OCI-LY3 (cell line): Measurements from ENCODE around the gene TALDO1.
A peak's percentile ranks its signal among the peaks of the same experiment; 100 is the strongest.

Experiments
- H2AFZ ChIP-seq: fragments of 200-600, 300-600 bp; shearing (Covaris generic); 2 replicates; pipeline ENCODE4 v1.6.0; 2014; ENCODE audit warnings: antibody characterized with exemption, low read depth, low read length
- H3K27ac ChIP-seq: fragments of 200-600, 300-600 bp; sonication (generic); 2 replicates; pipeline ENCODE4 v1.5.1; 2014; ENCODE audit warnings: mild to moderate bottlenecking, low read length, moderate library complexity, mixed read lengths
- H3K27me3 ChIP-seq: fragments of 200-600, 300-600 bp; sonication (generic); 2 replicates; pipeline ENCODE4 v1.6.1; 2014; ENCODE audit warnings: low read depth, low read length, mixed read lengths
- H3K36me3 ChIP-seq: fragments of 200-600, 300-600 bp; sonication (generic); replicated peaks from 2 replicates; pipeline ENCODE3; 2014; ENCODE audit warnings: low read depth, low read length, mixed read lengths
- H3K4me1 ChIP-seq: fragments of 300-600, 200-600 bp; sonication (generic); 2 replicates; pipeline ENCODE4 v1.6.1; 2014; ENCODE audit warnings: low read length, mixed read lengths
- H3K4me2 ChIP-seq: fragments of 200-600, 300-600 bp; sonication (generic); 2 replicates; pipeline ENCODE4 v1.6.1; 2014; ENCODE audit warnings: low read length, mixed read lengths
- H3K4me3 ChIP-seq: fragments of 300-600, 200-600 bp; sonication (generic); 2 replicates; pipeline ENCODE4 v1.5.1; 2014; ENCODE audit warnings: antibody characterized with exemption, mild to moderate bottlenecking, low read length, moderate library complexity
- H3K79me2 ChIP-seq: fragments of 300-600, 200-600 bp; shearing (Covaris generic); 2 replicates; pipeline ENCODE4 v1.6.1; 2014; ENCODE audit warnings: mild to moderate bottlenecking, low read length, mixed read lengths
- H3K9ac ChIP-seq: fragments of 300-600, 200-600 bp; shearing (Covaris generic); 2 replicates; pipeline ENCODE4 v1.6.0; 2014; ENCODE audit warnings: mild to moderate bottlenecking, low read length, moderate library complexity
- H3K9me3 ChIP-seq: fragments of 200-600, 300-600 bp; shearing (Covaris generic); 2 replicates; pipeline ENCODE4 v1.6.1; 2014; ENCODE audit warnings: low read length, mixed read lengths; ENCODE audit not compliant: insufficient read depth
- H4K20me1 ChIP-seq: fragments of 200-600, 300-600 bp; sonication (generic); 2 replicates; pipeline ENCODE4 v1.6.1; 2016; ENCODE audit warnings: low read length, mixed read lengths; ENCODE audit not compliant: insufficient read depth
- EZH2phosphoT487 ChIP-seq: fragments of 200-600 bp; shearing (Covaris generic); IDR thresholded peaks from 2 replicates; pipeline ENCODE4 v1.6.1; 2018; ENCODE audit warnings: antibody characterized with exemption, mixed run types, low read depth
- TF ChIP-seq, protein P1 (sequence below): fragments of 200-600, 300-600 bp; sonication (generic); IDR thresholded peaks from 2 replicates; pipeline ENCODE4 v1.5.1; 2014; ENCODE audit warnings: antibody characterized with exemption, low read length, low read depth

TALDO1 gene

DNA sequence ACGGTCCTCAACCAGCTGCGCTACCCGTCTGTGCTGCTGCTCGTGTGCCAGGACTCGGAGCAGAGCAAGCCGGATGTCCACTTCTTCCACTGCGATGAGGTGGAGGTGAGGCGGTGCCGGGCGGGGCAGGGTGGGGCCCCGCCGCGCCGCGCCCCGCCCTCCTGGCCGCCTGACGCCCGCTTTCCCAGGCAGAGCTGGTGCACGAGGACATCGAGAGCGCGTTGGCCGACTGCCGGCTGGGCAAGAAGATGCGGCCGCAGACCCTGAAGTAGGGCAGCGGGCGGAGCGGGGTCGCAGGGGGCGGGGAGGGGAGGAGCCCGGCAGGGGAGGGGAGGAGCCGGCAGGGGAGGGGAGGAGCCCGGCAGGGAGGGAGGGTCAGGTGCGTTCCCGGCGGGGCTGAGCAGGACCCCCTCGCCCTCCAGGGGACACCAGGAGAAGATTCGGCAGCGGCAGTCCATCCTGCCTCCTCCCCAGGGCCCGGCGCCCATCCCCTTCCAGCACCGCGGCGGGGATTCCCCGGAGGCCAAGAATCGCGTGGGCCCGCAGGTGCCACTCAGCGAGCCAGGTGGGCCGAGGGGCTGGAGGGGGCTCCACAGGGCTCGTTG lies 26.5 kb upstream of the TALDO1 start:
- H3K4me3 ChIP-seq = 0 out of 2 replicates have a peak overlapping the region, but pooled peaks have one; percentile 80
- no peak overlapping the region for H3K9ac ChIP-seq
- H3K27ac ChIP-seq = no peak overlapping the region
- TF ChIP-seq, protein P1, sequence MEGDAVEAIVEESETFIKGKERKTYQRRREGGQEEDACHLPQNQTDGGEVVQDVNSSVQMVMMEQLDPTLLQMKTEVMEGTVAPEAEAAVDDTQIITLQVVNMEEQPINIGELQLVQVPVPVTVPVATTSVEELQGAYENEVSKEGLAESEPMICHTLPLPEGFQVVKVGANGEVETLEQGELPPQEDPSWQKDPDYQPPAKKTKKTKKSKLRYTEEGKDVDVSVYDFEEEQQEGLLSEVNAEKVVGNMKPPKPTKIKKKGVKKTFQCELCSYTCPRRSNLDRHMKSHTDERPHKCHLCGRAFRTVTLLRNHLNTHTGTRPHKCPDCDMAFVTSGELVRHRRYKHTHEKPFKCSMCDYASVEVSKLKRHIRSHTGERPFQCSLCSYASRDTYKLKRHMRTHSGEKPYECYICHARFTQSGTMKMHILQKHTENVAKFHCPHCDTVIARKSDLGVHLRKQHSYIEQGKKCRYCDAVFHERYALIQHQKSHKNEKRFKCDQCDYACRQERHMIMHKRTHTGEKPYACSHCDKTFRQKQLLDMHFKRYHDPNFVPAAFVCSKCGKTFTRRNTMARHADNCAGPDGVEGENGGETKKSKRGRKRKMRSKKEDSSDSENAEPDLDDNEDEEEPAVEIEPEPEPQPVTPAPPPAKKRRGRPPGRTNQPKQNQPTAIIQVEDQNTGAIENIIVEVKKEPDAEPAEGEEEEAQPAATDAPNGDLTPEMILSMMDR = no peak
- TF ChIP-seq EZH2phosphoT487 = no peak
- H2AFZ ChIP-seq = no peak overlapping the region
- no peaks in the 10 kb centered on the region for H3K79me2 ChIP-seq
- peaks cover 31% of the 10 kb centered on the region for H3K4me1 ChIP-seq
- no peaks in the 10 kb centered on the region for H3K9me3 ChIP-seq
- no peaks in the 10 kb centered on the region for H3K36me3 ChIP-seq
- H3K27me3 ChIP-seq = peaks cover 23% of the 10 kb centered on the region
- peak overlapping the region; percentile 73 for H3K4me2 ChIP-seq
- no peaks in the 10 kb centered on the region for H4K20me1 ChIP-seq

GRCh38 chr11:721247-721740 lies 26.0 kb upstream of the TALDO1 start:
- Histone ChIP-seq H3K79me2 (no peaks in the 10 kb centered on the region), H3K27ac (no peak overlapping the region), H3K36me3 (no peaks in the 10 kb centered on the region), H3K9ac (no peak overlapping the region), H3K27me3 (peaks cover 24% of the 10 kb centered on the region), H2AFZ (no peak overlapping the region), H3K4me2 (peak overlapping the region; percentile 73), H4K20me1 (no peaks in the 10 kb centered on the region), H3K4me3 (peak overlapping the region; percentile 80), H3K9me3 (no peaks in the 10 kb centered on the region), H3K4me1 (peaks cover 32% of the 10 kb centered on the region)
- TF ChIP-seq, protein P1 = no peak
- TF ChIP-seq EZH2phosphoT487 = no peak

DNA sequence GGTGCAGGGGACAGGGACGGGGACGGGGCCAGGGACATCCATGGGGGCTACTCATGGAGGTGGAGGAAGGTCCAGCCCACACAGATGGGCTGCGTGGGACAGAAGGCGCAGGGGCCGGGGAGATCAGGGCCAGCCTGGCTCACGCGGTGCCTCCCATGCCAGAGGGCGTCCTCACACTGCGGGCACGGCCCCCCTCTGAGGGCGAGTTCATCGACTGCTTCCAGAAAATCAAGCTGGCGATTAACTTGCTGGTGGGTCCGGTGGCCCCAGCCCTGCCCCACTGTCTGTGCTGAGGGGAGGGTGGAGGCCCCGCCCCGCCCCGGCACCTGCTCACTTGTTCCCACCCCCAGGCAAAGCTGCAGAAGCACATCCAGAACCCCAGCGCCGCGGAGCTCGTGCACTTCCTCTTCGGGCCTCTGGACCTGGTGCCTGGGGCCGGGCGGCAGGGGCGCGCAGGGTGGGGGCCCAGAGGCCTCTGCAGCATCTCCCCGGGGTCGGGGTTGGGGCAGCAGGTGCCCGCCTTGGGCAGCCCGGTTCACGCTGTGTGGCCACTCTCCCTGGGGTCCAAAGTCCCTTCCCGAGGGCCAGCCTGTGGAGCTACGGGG lies 25.4 kb upstream of the TALDO1 start:
- Histone ChIP-seq H3K79me2 (no peaks in the 10 kb centered on the region), H3K4me2 (peak overlapping the region; percentile 73), H3K4me1 (peaks cover 38% of the 10 kb centered on the region), H4K20me1 (no peaks in the 10 kb centered on the region), H3K27ac (no peak overlapping the region), H3K4me3 (peak overlapping the region; percentile 80), H3K9me3 (no peaks in the 10 kb centered on the region), H3K27me3 (peaks cover 25% of the 10 kb centered on the region), H3K36me3 (no peaks in the 10 kb centered on the region), H3K9ac (peak overlapping the region; percentile 52), H2AFZ (0 out of 2 replicates have a peak overlapping the region, but pooled peaks have one; percentile 30)
- TF ChIP-seq EZH2phosphoT487 = no peak
- TF ChIP-seq, protein P1 = no peak

GRCh38 chr11:722346-722811 lies 24.9 kb upstream of the TALDO1 start:
- no peaks in the 10 kb centered on the region for H3K9me3 ChIP-seq
- peaks cover 25% of the 10 kb centered on the region for H3K27me3 ChIP-seq
- 0 out of 2 replicates have a peak overlapping the region, but pooled peaks have one; percentile 30 for H2AFZ ChIP-seq
- H3K9ac ChIP-seq = peak overlapping the region; percentile 52
- H3K4me2 ChIP-seq = peak overlapping the region; percentile 73
- TF ChIP-seq EZH2phosphoT487 = no peak
- TF ChIP-seq, protein P1 = no peak
- H4K20me1 ChIP-seq = no peaks in the 10 kb centered on the region
- H3K36me3 ChIP-seq = no peaks in the 10 kb centered on the region
- no peaks in the 10 kb centered on the region for H3K79me2 ChIP-seq
- H3K27ac ChIP-seq = no peak overlapping the region
- peaks cover 39% of the 10 kb centered on the region for H3K4me1 ChIP-seq
- H3K4me3 ChIP-seq = peak overlapping the region; percentile 80
